Natural killer cell (primary cell): ENCODE measurements around the gene F2. TPM values are rescaled to one million over a fixed set of nuclear protein-coding genes. Genes with fewer than 3 reads are reported as not detected.
"Not testable (repeated sequence)": the region's sequence is repeated elsewhere in the genome, so short reads cannot be mapped to it uniquely, and the experiment has no call there.

Experiments
- ATAC-seq, 3 donors: fragments of 150-1000 bp in 2 of 3; fragments of 200-7000 bp in 1 of 3; cut with Tn5 transposase; 1 replicate in 1 of 3; 2 replicates in 2 of 3; pipeline ENCODE4 v1.10.0; 2021; ENCODE audit warnings: mild to moderate bottlenecking in 2 of 3, moderate library complexity in 2 of 3
- DNase-seq, 2 donors: peaks; one replicate each; pipeline versions ENCODE4 v3.0.0 to v3.0.0-alpha.2; 2013 to 2021; ENCODE audit warnings: mixed read lengths in 1 of 2
- H3K27ac ChIP-seq: one replicate; pipeline ENCODE4 v1.5.1; 2013; ENCODE audit warnings: mild to moderate bottlenecking, low read length
- H3K27me3 ChIP-seq: one replicate; pipeline ENCODE4 v1.6.1; 2013; ENCODE audit warnings: low read length; ENCODE audit not compliant: control insufficient read depth, insufficient read depth
- H3K36me3 ChIP-seq: one replicate; pipeline ENCODE4 v1.6.1; 2013; ENCODE audit warnings: low read length; ENCODE audit not compliant: control insufficient read depth, insufficient read depth
- H3K4me1 ChIP-seq: one replicate; pipeline ENCODE4 v1.6.1; 2013; ENCODE audit warnings: low read length; ENCODE audit not compliant: control insufficient read depth, insufficient read depth
- H3K4me3 ChIP-seq: one replicate; pipeline ENCODE4 v1.5.1; 2013; ENCODE audit warnings: low read length
- H3K9me3 ChIP-seq: one replicate; pipeline ENCODE4 v1.6.1; 2013; ENCODE audit warnings: low read length; ENCODE audit not compliant: control insufficient read depth, insufficient read depth
- H3K27ac Mint-ChIP-seq, 2 donors: one replicate each; pipeline ENCODE4 v1.8.0; 2022; ENCODE audit warnings: mild to moderate bottlenecking in 2 of 2, mixed read lengths in 2 of 2, moderate library complexity in 1 of 2
- H3K27me3 Mint-ChIP-seq, 2 donors: one replicate each; pipeline ENCODE4 v1.8.0; 2022; ENCODE audit warnings: low read depth in 2 of 2, mixed read lengths in 2 of 2
- H3K36me3 Mint-ChIP-seq: one replicate; pipeline ENCODE4 v1.8.0; 2022; ENCODE audit warnings: mixed read lengths
- H3K4me1 Mint-ChIP-seq, 2 donors: one replicate each; pipeline ENCODE4 v1.8.0; 2022; ENCODE audit warnings: mixed read lengths in 2 of 2
- H3K4me3 Mint-ChIP-seq: one replicate; pipeline ENCODE4 v1.8.0; 2022; ENCODE audit warnings: mild to moderate bottlenecking, moderate library complexity, mixed read lengths
- H3K9me3 Mint-ChIP-seq, 2 donors: one replicate each; pipeline ENCODE4 v1.8.0; 2022; ENCODE audit warnings: mixed read lengths in 2 of 2
- WGBS: methylation state at CpG from one replicate; pipeline ENCODE4 v1.1.7; 2013; ENCODE audit warnings: missing lambda C conversion rate; ENCODE audit not compliant: insufficient coverage; 5-methylcytosine and 5-hydroxymethylcytosine counted together
- intact Hi-C: fragments of 100-400 bp; cut with micrococcal nuclease; formaldehyde crosslinking; loops from one replicate; pipeline ENCODE4 v1.14.2; 2022
- total RNA-seq, 4 donors: library from RNA; stranded (reverse); fragments of 120-200 nt in 1 of 4; gene quantifications; one replicate each; pipeline versions ENCODE4 v1.2.3 to v1.2.4, GENCODE V29; 2013 to 2022
- TF ChIP-seq, protein P1 (sequence below): fragments of 200-600 bp; IDR thresholded peaks from one replicate; pipeline ENCODE4 v1.8.0; 2022; ENCODE audit warnings: antibody characterized with exemption

The F2 gene
- total RNA-seq, 3 donors from 2014 or later (not counting 1 experiment from before 2014, with no cell fraction given) = 0.14 TPM; not detected in 2

DNA sequence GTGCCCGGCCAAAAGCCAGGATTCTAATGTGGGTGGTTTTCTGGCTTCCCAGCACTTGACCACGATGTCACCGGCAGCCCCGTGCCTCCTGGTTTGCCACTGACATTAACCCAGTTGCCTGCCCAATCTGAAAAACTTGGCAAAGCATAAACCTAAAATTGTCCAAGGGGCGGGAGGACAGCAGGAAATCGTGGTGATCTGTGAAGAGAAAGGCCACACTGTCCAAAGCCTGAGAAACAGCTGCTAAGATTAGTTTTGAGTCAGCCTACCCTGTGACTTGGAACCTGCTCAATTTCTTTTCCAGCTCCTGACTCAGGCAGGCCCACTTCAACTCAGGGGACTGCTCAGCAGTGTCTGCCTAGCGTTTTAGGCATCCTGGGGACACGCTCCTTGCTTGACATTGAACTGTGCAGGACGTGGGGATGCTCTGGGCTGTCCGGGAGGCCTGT lies 8.2 kb upstream of the F2 start:
- Histone ChIP-seq H3K27ac (no peak overlapping the region), H3K4me1 (no peaks in the 10 kb centered on the region), H3K27me3 (no peaks in the 10 kb centered on the region), H3K4me3 (no peak overlapping the region), H3K36me3 (peaks cover 11% of the 10 kb centered on the region), H3K9me3 (no peaks in the 10 kb centered on the region)
- no peak overlapping the region for H3K27ac Mint-ChIP-seq
- H3K9me3 Mint-ChIP-seq = no peaks in the 10 kb centered on the region
- TF ChIP-seq, protein P1, sequence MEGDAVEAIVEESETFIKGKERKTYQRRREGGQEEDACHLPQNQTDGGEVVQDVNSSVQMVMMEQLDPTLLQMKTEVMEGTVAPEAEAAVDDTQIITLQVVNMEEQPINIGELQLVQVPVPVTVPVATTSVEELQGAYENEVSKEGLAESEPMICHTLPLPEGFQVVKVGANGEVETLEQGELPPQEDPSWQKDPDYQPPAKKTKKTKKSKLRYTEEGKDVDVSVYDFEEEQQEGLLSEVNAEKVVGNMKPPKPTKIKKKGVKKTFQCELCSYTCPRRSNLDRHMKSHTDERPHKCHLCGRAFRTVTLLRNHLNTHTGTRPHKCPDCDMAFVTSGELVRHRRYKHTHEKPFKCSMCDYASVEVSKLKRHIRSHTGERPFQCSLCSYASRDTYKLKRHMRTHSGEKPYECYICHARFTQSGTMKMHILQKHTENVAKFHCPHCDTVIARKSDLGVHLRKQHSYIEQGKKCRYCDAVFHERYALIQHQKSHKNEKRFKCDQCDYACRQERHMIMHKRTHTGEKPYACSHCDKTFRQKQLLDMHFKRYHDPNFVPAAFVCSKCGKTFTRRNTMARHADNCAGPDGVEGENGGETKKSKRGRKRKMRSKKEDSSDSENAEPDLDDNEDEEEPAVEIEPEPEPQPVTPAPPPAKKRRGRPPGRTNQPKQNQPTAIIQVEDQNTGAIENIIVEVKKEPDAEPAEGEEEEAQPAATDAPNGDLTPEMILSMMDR = no peak
- no peaks in the 10 kb centered on the region for H3K4me1 Mint-ChIP-seq
- H3K36me3 Mint-ChIP-seq = no peaks in the 10 kb centered on the region
- H3K4me3 Mint-ChIP-seq = no peak overlapping the region
- ATAC-seq (no peak), DNase-seq (no peak)
- H3K27me3 Mint-ChIP-seq = no peaks in the 10 kb centered on the region
- intact Hi-C loops = no loop called here
- WGBS = 90% methylated on average over 10 of the region's 10 CpGs

DNA sequence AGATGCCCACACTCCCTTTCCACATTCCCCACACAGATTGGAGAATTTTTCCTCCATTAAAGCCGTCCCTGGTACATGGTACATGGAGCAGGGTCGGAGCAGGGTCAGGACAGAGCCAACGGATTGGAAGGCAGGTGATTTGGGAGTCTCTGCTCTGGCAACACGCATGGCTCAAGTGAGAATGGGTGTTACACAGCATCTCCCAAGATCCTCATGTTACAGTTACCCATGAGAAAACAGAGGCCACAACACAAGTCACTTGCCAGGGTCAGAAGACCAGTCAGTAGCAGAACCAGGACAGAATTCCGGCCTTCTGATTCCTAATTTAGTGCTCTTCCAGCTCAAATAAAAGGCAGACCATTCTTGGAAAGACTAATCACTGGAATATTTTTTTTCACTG lies 7.7 kb upstream of the F2 start:
- Mint-ChIP-seq H3K9me3 (no peaks in the 10 kb centered on the region), H3K4me1 (no peaks in the 10 kb centered on the region), H3K36me3 (no peaks in the 10 kb centered on the region), H3K4me3 (no peak overlapping the region), H3K27ac (no peak overlapping the region), H3K27me3 (no peaks in the 10 kb centered on the region)
- Histone ChIP-seq H3K36me3 (peaks cover 7% of the 10 kb centered on the region), H3K4me3 (no peak overlapping the region), H3K4me1 (no peaks in the 10 kb centered on the region), H3K27me3 (no peaks in the 10 kb centered on the region), H3K27ac (no peak overlapping the region), H3K9me3 (no peaks in the 10 kb centered on the region)
- TF ChIP-seq, protein P1 = no peak
- ATAC-seq (no peak), DNase-seq (no peak)
- intact Hi-C loops = no loop called here
- 95% methylated on average over 5 of the region's 5 CpGs for WGBS

DNA sequence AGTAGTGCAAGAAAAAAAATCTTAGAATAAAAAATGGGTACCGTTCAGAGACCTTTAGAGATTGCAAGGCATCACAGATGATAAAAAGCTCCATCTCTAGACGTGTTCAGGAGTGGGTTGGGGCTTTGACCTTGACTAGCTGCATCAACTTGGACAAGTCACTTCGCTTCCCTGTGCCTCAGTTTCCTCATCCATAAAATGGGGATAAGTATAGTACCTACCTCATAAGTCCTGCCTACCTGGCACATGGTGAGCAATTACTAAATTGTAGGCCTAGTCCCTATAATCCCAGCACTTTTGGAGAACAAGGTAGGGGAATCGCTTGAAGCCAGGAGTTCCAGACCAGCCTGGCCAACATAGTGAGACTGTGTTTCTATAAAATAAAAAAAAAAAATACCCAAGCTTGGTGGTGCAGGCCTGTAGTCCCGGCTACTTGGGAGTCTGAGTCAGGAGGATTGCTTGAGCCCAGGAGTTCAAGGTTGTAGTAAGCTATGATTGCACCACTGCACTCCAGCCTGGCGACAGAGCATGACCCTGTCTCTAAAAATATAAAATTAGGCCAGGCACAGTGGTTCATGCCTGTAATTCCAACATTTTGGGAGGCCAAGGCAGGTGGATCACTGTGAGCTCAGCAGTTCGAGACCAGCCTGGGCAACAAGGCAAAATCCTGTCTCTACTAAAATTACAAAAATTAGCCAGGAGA lies 6.0 kb upstream of the F2 start:
- intact Hi-C loops = no loop called here
- 98% methylated on average over 6 of the region's 7 CpGs for WGBS
- H3K27ac Mint-ChIP-seq = no peak overlapping the region
- H3K4me3 Mint-ChIP-seq = no peak overlapping the region
- TF ChIP-seq, protein P1 = no peak
- Histone ChIP-seq H3K9me3 (no peaks in the 10 kb centered on the region), H3K4me1 (no peaks in the 10 kb centered on the region), H3K27ac (no peak overlapping the region), H3K36me3 (no peaks in the 10 kb centered on the region), H3K4me3 (no peak overlapping the region), H3K27me3 (no peaks in the 10 kb centered on the region)
- ATAC-seq = no peak
- H3K9me3 Mint-ChIP-seq = no peaks in the 10 kb centered on the region
- H3K36me3 Mint-ChIP-seq = no peaks in the 10 kb centered on the region
- H3K4me1 Mint-ChIP-seq = no peaks in the 10 kb centered on the region
- no peak for DNase-seq
- no peaks in the 10 kb centered on the region for H3K27me3 Mint-ChIP-seq

DNA sequence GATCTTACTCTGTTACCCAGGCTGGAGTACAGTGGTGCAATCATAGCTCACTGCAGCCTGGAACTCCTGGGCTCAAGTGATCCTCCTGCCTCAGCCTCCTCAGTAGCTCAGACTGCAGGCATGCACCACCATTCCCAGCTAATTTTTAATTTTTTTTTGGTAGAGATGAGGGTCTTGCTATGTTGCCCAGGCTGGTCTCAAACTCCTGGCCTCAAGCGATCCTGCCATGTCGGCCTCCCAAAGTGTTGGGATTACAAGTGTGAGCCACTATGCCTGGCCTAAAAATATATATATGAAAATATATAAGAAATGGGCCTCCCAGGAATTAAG lies 1.2 kb upstream of the F2 start:
- H3K36me3 Mint-ChIP-seq, H3K27me3 Mint-ChIP-seq, intact Hi-C loops, H3K4me1 ChIP-seq, H3K27me3 ChIP-seq, H3K27ac ChIP-seq, ATAC-seq, H3K4me3 ChIP-seq, H3K4me3 Mint-ChIP-seq, H3K27ac Mint-ChIP-seq, H3K4me1 Mint-ChIP-seq, DNase-seq, H3K9me3 Mint-ChIP-seq, H3K9me3 ChIP-seq, H3K36me3 ChIP-seq: not testable (repeated sequence)
- WGBS = 100% methylated on average over 1 of the region's 2 CpGs
